Keratinocyte (primary cell): ENCODE measurements around the gene C12orf60. TPM values are rescaled to one million over a fixed set of nuclear protein-coding genes. Genes with fewer than 3 reads are reported as not detected.

Source experiments
- DNase-seq: peaks from one replicate; pipeline ENCODE4 v3.0.0-alpha.2; 2011; ENCODE audit warnings: low read depth, missing footprints, low spot score
- FAIRE-seq: peaks from 2 replicates; lab custom pipeline; 2011; peaks lifted over from hg19 to GRCh38; lab: Jason Lieb, UNC
- H2AFZ ChIP-seq: 2 replicates; pipeline ENCODE4 v1.6.0; 2012; ENCODE audit warnings: low read length, control low read depth, inconsistent platforms; ENCODE audit not compliant: control insufficient read depth
- H3K27ac ChIP-seq: 2 replicates; pipeline ENCODE4 v1.5.1; 2011; ENCODE audit warnings: low read length; ENCODE audit not compliant: control insufficient read depth, insufficient read depth
- H3K27me3 ChIP-seq: 3 replicates; pipeline ENCODE4 v1.6.0; 2011; ENCODE audit warnings: low read length; ENCODE audit not compliant: control insufficient read depth, insufficient read depth; ENCODE audit errors: extremely low read depth
- H3K36me3 ChIP-seq, 2 experiments: 2 replicates in 1 of 2; 3 replicates in 1 of 2; pipeline ENCODE4 v1.5.1; 2011; ENCODE audit warnings: low read length in 2 of 2, mild to moderate bottlenecking in 1 of 2; ENCODE audit not compliant: control insufficient read depth in 2 of 2, insufficient read depth in 2 of 2; ENCODE audit errors: extremely low read depth in 1 of 2
- H3K4me1 ChIP-seq: 3 replicates; pipeline ENCODE4 v1.5.1; 2011; ENCODE audit warnings: low read length; ENCODE audit not compliant: control insufficient read depth, insufficient read depth; ENCODE audit errors: extremely low read depth
- H3K4me2 ChIP-seq: 3 replicates; pipeline ENCODE4 v1.6.0; 2011; ENCODE audit warnings: low read depth, low read length; ENCODE audit not compliant: control insufficient read depth, insufficient read depth; ENCODE audit errors: extremely low read depth
- H3K4me3 ChIP-seq, 3 experiments: fragments of 200-600 bp in 1 of 3; sonication (generic) in 1 of 3; 2 replicates in 2 of 3; 3 replicates in 1 of 3; pipeline ENCODE4 v1.5.1; 2011 to 2016; ENCODE audit warnings: low read length in 3 of 3, mild to moderate bottlenecking in 3 of 3, control low read depth in 2 of 3, inconsistent platforms in 1 of 3, low read depth in 1 of 3, mixed read lengths in 1 of 3, mixed run types in 1 of 3, moderate library complexity in 1 of 3; ENCODE audit not compliant: control insufficient read depth in 2 of 3, insufficient read depth in 2 of 3; ENCODE audit errors: extremely low read depth in 1 of 3
- H3K79me2 ChIP-seq: 2 replicates; pipeline ENCODE4 v1.6.0; 2012; ENCODE audit warnings: low read length; ENCODE audit not compliant: control insufficient read depth, insufficient read depth
- H3K9ac ChIP-seq: 3 replicates; pipeline ENCODE4 v1.6.0; 2011; ENCODE audit warnings: low read length; ENCODE audit not compliant: control insufficient read depth, insufficient read depth; ENCODE audit errors: extremely low read depth
- H3K9me1 ChIP-seq: 3 replicates; pipeline ENCODE4 v1.6.0; 2011; ENCODE audit warnings: low read length; ENCODE audit not compliant: control insufficient read depth, insufficient read depth; ENCODE audit errors: extremely low read depth
- H3K9me3 ChIP-seq: 2 replicates; pipeline ENCODE4 v1.5.1; 2012; ENCODE audit warnings: low read depth, low read length; ENCODE audit not compliant: control insufficient read depth
- H4K20me1 ChIP-seq: 3 replicates; pipeline ENCODE4 v1.6.0; 2011; ENCODE audit warnings: low read length; ENCODE audit not compliant: control insufficient read depth, insufficient read depth; ENCODE audit errors: extremely low read depth
- EZH2 ChIP-seq: IDR thresholded peaks from one replicate; pipeline ENCODE4 v1.6.1; 2012; ENCODE audit warnings: inconsistent platforms, mild to moderate bottlenecking, low read length, moderate library complexity
- dilution Hi-C: fragments of 300-500 bp; cut with MboI; formaldehyde crosslinking; loops from one replicate; pipeline ENCODE4 v1.7.0; 2020; ENCODE audit warnings: low sequenced_read_pairs; ENCODE audit not compliant: extremely low pct_ligation_motif_present
- polyA plus RNA-seq, 5 experiments: library from polyadenylated mRNA; depleted of rRNA in 3 of 5; stranded (reverse) in 3 of 5; stranded (forward) in 1 of 5; unstranded in 1 of 5; fragments of >200 nt; gene quantifications; 1 replicate in 1 of 5; 2 replicates in 3 of 5; 3 replicates in 1 of 5; pipeline versions ENCODE4 v1.2.1 to v1.2.3, GENCODE V29; 2011 to 2012; ENCODE audit warnings: missing spikeins in 2 of 5, low read depth in 1 of 5, low replicate concordance in 1 of 5
- TF ChIP-seq, protein P1 (sequence below), 3 experiments: IDR thresholded peaks in 1 of 3; conservative IDR thresholded peaks in 1 of 3; optimal IDR thresholded peaks in 1 of 3; 2 replicates in 2 of 3; 3 replicates in 1 of 3; pipeline versions ENCODE3 to v1.5.1; 2011; ENCODE audit warnings: low read length in 3 of 3, mild to moderate bottlenecking in 3 of 3, moderate library complexity in 2 of 3, control low read depth in 1 of 3, inconsistent platforms in 1 of 3; ENCODE audit not compliant: insufficient read depth in 2 of 3; ENCODE audit errors: extremely low read depth in 1 of 3

C12orf60 gene
- polyA plus RNA-seq, 1 donor (not counting 4 experiments of a cell fraction or from before 2014, with no cell fraction given), result 3.2 TPM

DNA sequence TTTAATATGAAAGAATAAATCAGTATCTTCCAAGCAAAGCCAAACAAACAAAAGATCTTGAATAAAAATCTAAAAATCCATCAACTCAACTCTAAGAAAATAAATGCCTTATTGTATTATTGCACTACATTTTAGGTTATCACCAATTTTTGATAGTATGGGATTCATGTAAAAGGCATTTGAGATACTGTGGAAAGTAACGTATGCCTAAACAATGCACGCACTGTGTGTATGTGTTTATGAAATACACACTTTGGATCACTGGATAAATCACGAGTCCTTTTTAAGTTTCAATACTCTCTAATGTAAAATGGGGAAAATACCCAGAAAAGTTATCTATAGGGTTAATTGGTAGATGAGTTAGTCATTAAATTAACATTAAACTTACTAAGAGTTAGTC is 17.9 kb upstream of the C12orf60 start:
- TF ChIP-seq EZH2, result no peak
- TF ChIP-seq, protein P1, sequence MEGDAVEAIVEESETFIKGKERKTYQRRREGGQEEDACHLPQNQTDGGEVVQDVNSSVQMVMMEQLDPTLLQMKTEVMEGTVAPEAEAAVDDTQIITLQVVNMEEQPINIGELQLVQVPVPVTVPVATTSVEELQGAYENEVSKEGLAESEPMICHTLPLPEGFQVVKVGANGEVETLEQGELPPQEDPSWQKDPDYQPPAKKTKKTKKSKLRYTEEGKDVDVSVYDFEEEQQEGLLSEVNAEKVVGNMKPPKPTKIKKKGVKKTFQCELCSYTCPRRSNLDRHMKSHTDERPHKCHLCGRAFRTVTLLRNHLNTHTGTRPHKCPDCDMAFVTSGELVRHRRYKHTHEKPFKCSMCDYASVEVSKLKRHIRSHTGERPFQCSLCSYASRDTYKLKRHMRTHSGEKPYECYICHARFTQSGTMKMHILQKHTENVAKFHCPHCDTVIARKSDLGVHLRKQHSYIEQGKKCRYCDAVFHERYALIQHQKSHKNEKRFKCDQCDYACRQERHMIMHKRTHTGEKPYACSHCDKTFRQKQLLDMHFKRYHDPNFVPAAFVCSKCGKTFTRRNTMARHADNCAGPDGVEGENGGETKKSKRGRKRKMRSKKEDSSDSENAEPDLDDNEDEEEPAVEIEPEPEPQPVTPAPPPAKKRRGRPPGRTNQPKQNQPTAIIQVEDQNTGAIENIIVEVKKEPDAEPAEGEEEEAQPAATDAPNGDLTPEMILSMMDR (optimal IDR thresholded peaks at IDR 0.05 in 1 of 3, IDR thresholded peaks at IDR 0.05 in 1 of 3, conservative IDR thresholded peaks at IDR 0.05 in 1 of 3; ENCODE audit: extremely low read depth in 1 of 3, insufficient read depth in 2 of 3, low read length in 3 of 3), result no peak
- H3K9me3 ChIP-seq, result no peaks in the 10 kb centered on the region
- no peak overlapping the region for H3K27ac ChIP-seq
- no peaks in the 10 kb centered on the region for H3K9me1 ChIP-seq
- H3K4me2 ChIP-seq, result no peak overlapping the region
- H3K4me1 ChIP-seq, result no peaks in the 10 kb centered on the region
- no peak for DNase-seq
- H4K20me1 ChIP-seq, result no peaks in the 10 kb centered on the region
- no peak overlapping the region for H3K9ac ChIP-seq
- no peaks in the 10 kb centered on the region for H3K27me3 ChIP-seq
- no peak overlapping the region for H3K4me3 ChIP-seq
- dilution Hi-C loops, result no loop called here
- no peaks in the 10 kb centered on the region for H3K79me2 ChIP-seq
- no peak for FAIRE-seq
- peaks cover 4 to 11% of the 10 kb centered on the region in 2 experiments for H3K36me3 ChIP-seq
- H2AFZ ChIP-seq, result no peak overlapping the region

DNA sequence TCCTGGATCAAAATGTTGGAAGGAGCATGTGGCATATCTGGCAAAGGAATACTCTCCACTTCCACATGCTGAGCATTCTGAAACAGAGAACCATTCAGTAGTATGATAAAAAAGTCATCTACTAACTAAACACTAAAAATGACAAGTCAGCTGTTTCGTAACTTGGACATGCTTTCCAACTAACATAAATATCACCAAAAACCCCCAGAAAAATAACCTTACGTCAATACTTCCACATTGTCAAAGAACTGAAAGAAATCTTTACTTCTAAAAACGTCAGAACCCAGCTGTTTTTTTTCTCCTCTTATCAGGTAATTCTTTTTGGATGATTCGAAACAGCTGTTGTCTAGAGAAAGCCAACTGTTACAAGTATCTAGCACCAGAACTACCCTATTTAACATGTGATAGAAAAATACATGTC is 8.4 kb upstream of the C12orf60 start:
- no peaks in the 10 kb centered on the region for H3K9me3 ChIP-seq
- dilution Hi-C loops, result no loop called here
- no peaks in the 10 kb centered on the region for H4K20me1 ChIP-seq
- H3K27ac ChIP-seq, result no peak overlapping the region
- no peaks in the 10 kb centered on the region for H3K4me1 ChIP-seq
- H3K27me3 ChIP-seq, result no peaks in the 10 kb centered on the region
- H3K36me3 ChIP-seq, result peaks cover 4 to 36% of the 10 kb centered on the region in 2 experiments
- no peak for FAIRE-seq
- H3K9me1 ChIP-seq, result no peaks in the 10 kb centered on the region
- H3K79me2 ChIP-seq, result peaks cover 12% of the 10 kb centered on the region
- H3K9ac ChIP-seq, result no peak overlapping the region
- no peak overlapping the region for H3K4me3 ChIP-seq
- H2AFZ ChIP-seq, result no peak overlapping the region
- no peak for TF ChIP-seq EZH2
- TF ChIP-seq, protein P1 (optimal IDR thresholded peaks at IDR 0.05 in 1 of 3, IDR thresholded peaks at IDR 0.05 in 1 of 3, conservative IDR thresholded peaks at IDR 0.05 in 1 of 3; ENCODE audit: extremely low read depth in 1 of 3, insufficient read depth in 2 of 3, low read length in 3 of 3), result no peak
- no peak for DNase-seq
- H3K4me2 ChIP-seq, result no peak overlapping the region
